Measurements from ENCODE around the gene NUP62.
A peak's percentile ranks its signal among the peaks of the same experiment; 100 is the strongest.
"Not testable (repeated sequence)": the region's sequence is repeated elsewhere in the genome, so short reads cannot be mapped to it uniquely, and the experiment has no call there.

NUP62 gene

GRCh38 chr19:49950956-49951526 is 21.7 kb upstream of the NUP62 start:
- no peak for DNase-seq

- DNase-seq = no peak
Observed at GRCh38 chr19:49950590-49950948, 21.3 kb upstream of the NUP62 start.

GRCh38 chr19:49949742-49950589 is 20.7 kb upstream of the NUP62 start:
- DNase-seq = no peak

- no peak for DNase-seq
Observed at GRCh38 chr19:49946415-49946814, 17.1 kb upstream of the NUP62 start.

- not testable (repeated sequence) for DNase-seq
Observed at GRCh38 chr19:49944567-49944966, 15.3 kb upstream of the NUP62 start.

GRCh38 chr19:49940482-49940791 is 11.1 kb upstream of the NUP62 start:
- DNase-seq = no peak

GRCh38 chr19:49939721-49940481 is 10.6 kb upstream of the NUP62 start:
- no peak for DNase-seq

GRCh38 chr19:49938662-49939061 is 9.4 kb upstream of the NUP62 start:
- DNase-seq = no peak

GRCh38 chr19:49937750-49938381 is 8.6 kb upstream of the NUP62 start:
- DNase-seq = peak; percentile 60 to 80 (median 78)

GRCh38 chr19:49936549-49936948 is 7.2 kb upstream of the NUP62 start:
- DNase-seq = no peak

- DNase-seq = no peak
Observed at GRCh38 chr19:49933643-49934042, 4.3 kb upstream of the NUP62 start.

- DNase-seq = no peak
Observed at GRCh38 chr19:49932731-49933131, 3.4 kb upstream of the NUP62 start.

- no peak for DNase-seq
Observed at GRCh38 chr19:49932041-49932451, 2.7 kb upstream of the NUP62 start.

- no peak for DNase-seq
Observed at GRCh38 chr19:49931293-49932040, 2.2 kb upstream of the NUP62 start.

GRCh38 chr19:49930483-49931011 is 1.2 kb upstream of the NUP62 start:
- DNase-seq = peak in 2 of 3 experiments; percentile 70 to 89

- DNase-seq = peak; percentile 92 to 99 (median 99)
Observed at GRCh38 chr19:49929611-49930482, 543 bp upstream of the NUP62 start.

- DNase-seq = no peak
Observed at GRCh38 chr19:49927526-49928264, 1.6 kb downstream of the NUP62 start.

GRCh38 chr19:49926515-49926914 is 2.8 kb downstream of the NUP62 start:
- no peak for DNase-seq

GRCh38 chr19:49925486-49925885 is 3.8 kb downstream of the NUP62 start:
- DNase-seq = no peak

- not testable (repeated sequence) for DNase-seq
Observed at GRCh38 chr19:49924881-49925210, 4.5 kb downstream of the NUP62 start.
